Left ventricle myocardium inferior (tissue), 1 donor: Measurements from ENCODE around the gene TBX2. TPM values are rescaled to one million over a fixed set of nuclear protein-coding genes. Genes with fewer than 3 reads are reported as not detected.

ENCODE experiments used
- DNase-seq: peaks from one replicate; pipeline ENCODE4 v3.0.0-alpha.2; 2020
- H3K27ac ChIP-seq: fragments of 200-600 bp; replicated peaks from 2 replicates; pipeline ENCODE4 v1.8.0; 2021
- H3K27me3 ChIP-seq: fragments of 200-600 bp; 2 replicates; pipeline ENCODE4 v1.8.0; 2021; ENCODE audit warnings: low read depth
- H3K36me3 ChIP-seq: fragments of 200-600 bp; 2 replicates; pipeline ENCODE4 v1.8.0; 2021
- H3K4me1 ChIP-seq: fragments of 200-600 bp; 2 replicates; pipeline ENCODE4 v1.8.0; 2021
- H3K4me3 ChIP-seq: fragments of 200-600 bp; 2 replicates; pipeline ENCODE4 v1.8.0; 2021; ENCODE audit warnings: mild to moderate bottlenecking, moderate library complexity
- H3K9me3 ChIP-seq: fragments of 200-600 bp; replicated peaks from 2 replicates; pipeline ENCODE4 v1.8.0; 2021
- CTCF ChIP-seq: fragments of 200-600 bp; IDR thresholded peaks from 2 replicates; pipeline ENCODE4 v1.8.0; 2021; ENCODE audit warnings: antibody characterized with exemption, mild to moderate bottlenecking, borderline replicate concordance
- intact Hi-C: fragments of 100-400 bp; cut with micrococcal nuclease; formaldehyde crosslinking; loops from one replicate; pipeline ENCODE4 v1.11.0; 2022
- total RNA-seq: library from RNA; stranded (reverse); fragmentation: NEBNext Ultra II Directional; extraction: Animal tissue kit (Norgen Biotek cat#: 25700); gene quantifications from one replicate; pipeline ENCODE4 v1.2.1, GENCODE V29; 2021
- donor health status: DM: no; HTN: yes; CAD: no; lungs with severe emphysema.

Gene TBX2
- total RNA-seq, 1 donor from 2014 or later: 8.2 TPM

- Histone ChIP-seq H3K4me3 (no peak overlapping the region), H3K36me3 (no peaks in the 10 kb centered on the region), H3K27me3 (peaks cover 30% of the 10 kb centered on the region), H3K27ac (no peak overlapping the region), H3K9me3 (no peaks in the 10 kb centered on the region), H3K4me1 (peaks cover 30% of the 10 kb centered on the region)
- no peak for TF ChIP-seq CTCF
- no peak for DNase-seq
- intact Hi-C loops: no loop called here
Observed at GRCh38 chr17:61384692-61385576, 14.7 kb upstream of the TBX2 start.

GRCh38 chr17:61385577-61386236, 13.9 kb upstream of the TBX2 start:
- H3K4me3 ChIP-seq: no peak overlapping the region
- peaks cover 28% of the 10 kb centered on the region for H3K4me1 ChIP-seq
- no peak for TF ChIP-seq CTCF
- no peak overlapping the region for H3K27ac ChIP-seq
- peaks cover 30% of the 10 kb centered on the region for H3K27me3 ChIP-seq
- DNase-seq: no peak
- no peaks in the 10 kb centered on the region for H3K36me3 ChIP-seq
- intact Hi-C loops: no loop called here
- no peaks in the 10 kb centered on the region for H3K9me3 ChIP-seq

GRCh38 chr17:61386251-61386650, 13.4 kb upstream of the TBX2 start:
- TF ChIP-seq CTCF: no peak
- Histone ChIP-seq H3K9me3 (no peaks in the 10 kb centered on the region), H3K27me3 (peaks cover 29% of the 10 kb centered on the region), H3K36me3 (no peaks in the 10 kb centered on the region), H3K4me3 (no peak overlapping the region), H3K4me1 (peaks cover 23% of the 10 kb centered on the region), H3K27ac (no peak overlapping the region)
- DNase-seq: no peak
- intact Hi-C loops: no loop called here

- no peak for TF ChIP-seq CTCF
- H3K36me3 ChIP-seq: no peaks in the 10 kb centered on the region
- no peak overlapping the region for H3K4me3 ChIP-seq
- peaks cover 23% of the 10 kb centered on the region for H3K4me1 ChIP-seq
- H3K9me3 ChIP-seq: no peaks in the 10 kb centered on the region
- intact Hi-C loops: no loop called here
- H3K27me3 ChIP-seq: peaks cover 28% of the 10 kb centered on the region
- DNase-seq: no peak
- no peak overlapping the region for H3K27ac ChIP-seq
Observed at GRCh38 chr17:61387011-61387410, 12.6 kb upstream of the TBX2 start.

GRCh38 chr17:61387511-61388305, 11.9 kb upstream of the TBX2 start:
- no peak for TF ChIP-seq CTCF
- Histone ChIP-seq H3K27ac (no peak overlapping the region), H3K27me3 (peaks cover 27% of the 10 kb centered on the region), H3K9me3 (no peaks in the 10 kb centered on the region), H3K36me3 (no peaks in the 10 kb centered on the region), H3K4me3 (no peak overlapping the region), H3K4me1 (peaks cover 23% of the 10 kb centered on the region)
- no peak for DNase-seq
- intact Hi-C loops: no loop called here
